NCI-H1436 (cell line): ENCODE results near the gene ZNF382.
A peak's percentile ranks its signal among the peaks of the same experiment; 100 is the strongest.
"Not testable (repeated sequence)": the region's sequence is repeated elsewhere in the genome, so short reads cannot be mapped to it uniquely, and the experiment has no call there.

Experiments
- DNase-seq: peaks from one replicate; lab custom pipeline; 2025; lab: John Stamatoyannopoulos, UW

Gene ZNF382

DNA sequence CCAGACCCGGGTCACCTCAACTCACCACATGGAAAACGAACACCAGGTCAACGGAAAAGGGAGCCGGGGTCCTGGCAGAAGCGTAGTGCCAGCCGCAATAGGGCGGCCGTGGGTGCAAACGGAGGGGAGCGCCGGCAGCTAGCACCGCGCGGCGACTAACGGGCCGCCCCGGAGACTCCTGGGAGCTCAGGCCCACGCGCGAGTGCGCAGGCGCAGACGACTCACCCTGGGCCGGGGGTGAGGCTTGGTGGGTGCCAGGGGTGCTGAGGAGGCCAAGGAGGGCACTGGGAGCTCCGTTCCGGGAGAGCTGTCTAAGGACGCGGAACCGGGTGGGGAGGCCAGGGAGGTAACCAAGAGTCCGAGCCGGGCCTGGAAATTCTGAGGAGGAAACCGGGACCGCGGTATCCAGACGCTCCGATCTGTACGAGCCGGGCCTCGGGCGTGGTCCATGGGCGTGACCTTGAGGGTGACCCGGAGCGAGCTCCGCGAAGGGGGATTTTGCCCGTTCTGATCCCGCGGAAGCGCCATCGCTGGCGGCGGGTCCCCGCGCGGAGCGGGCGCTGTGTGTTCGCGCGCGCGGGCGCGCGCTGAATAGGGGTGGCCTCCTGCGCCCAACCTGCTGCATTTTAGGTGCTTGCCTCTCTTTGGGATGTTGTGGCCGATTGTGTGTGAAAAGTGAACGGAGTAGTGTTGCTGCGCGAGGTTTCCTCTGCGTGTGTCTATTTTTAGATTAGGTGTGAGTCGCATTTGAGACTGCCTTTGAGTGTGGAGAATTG, at the start of gene ZNF382:
ZNF382 (plus strand) TSS at position 213 of the 776 bp plus-strand sequence. CDS start 4,602 bp downstream, outside the sequence.
- DNase-seq: peak; percentile 60

DNA sequence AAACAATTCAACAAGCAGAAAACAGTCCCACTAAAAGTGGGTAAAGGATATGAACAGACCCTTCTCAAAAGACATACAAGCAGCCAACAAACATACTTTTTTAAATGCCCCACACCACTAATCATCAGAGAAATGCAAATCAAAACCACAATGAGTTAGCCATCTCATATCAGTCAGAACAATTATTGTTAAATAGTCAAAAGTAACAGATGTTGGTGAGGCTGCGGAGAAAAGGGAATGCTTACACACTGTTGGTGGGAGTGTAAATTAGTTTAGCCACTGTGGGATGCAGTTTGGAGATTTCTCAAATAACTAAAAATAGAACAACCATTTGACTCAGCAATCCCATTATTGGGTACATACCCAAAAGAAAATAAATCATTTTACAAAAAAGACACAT, 40.7 kb upstream of the ZNF382 start:
- DNase-seq: no peak

DNA sequence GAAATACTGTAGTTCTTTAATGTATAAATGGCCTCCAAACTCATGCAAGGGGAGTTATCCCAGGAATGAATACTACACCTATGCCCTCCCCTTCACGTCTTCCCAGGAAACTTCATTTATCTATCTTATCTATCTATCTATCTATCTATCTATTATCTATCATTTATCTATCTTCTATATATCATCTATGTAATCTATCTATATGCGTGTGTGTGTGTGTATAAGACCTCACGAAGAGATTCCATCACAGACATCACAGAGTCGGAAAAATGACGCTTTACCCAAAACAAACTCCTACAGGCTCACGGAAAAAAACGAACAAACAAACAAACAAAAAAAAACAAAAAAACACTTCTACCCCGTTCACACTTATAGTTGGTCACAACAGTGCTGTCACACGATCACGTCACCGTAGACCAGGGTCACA, 32.5 kb upstream of the ZNF382 start:
- DNase-seq: no peak

DNA sequence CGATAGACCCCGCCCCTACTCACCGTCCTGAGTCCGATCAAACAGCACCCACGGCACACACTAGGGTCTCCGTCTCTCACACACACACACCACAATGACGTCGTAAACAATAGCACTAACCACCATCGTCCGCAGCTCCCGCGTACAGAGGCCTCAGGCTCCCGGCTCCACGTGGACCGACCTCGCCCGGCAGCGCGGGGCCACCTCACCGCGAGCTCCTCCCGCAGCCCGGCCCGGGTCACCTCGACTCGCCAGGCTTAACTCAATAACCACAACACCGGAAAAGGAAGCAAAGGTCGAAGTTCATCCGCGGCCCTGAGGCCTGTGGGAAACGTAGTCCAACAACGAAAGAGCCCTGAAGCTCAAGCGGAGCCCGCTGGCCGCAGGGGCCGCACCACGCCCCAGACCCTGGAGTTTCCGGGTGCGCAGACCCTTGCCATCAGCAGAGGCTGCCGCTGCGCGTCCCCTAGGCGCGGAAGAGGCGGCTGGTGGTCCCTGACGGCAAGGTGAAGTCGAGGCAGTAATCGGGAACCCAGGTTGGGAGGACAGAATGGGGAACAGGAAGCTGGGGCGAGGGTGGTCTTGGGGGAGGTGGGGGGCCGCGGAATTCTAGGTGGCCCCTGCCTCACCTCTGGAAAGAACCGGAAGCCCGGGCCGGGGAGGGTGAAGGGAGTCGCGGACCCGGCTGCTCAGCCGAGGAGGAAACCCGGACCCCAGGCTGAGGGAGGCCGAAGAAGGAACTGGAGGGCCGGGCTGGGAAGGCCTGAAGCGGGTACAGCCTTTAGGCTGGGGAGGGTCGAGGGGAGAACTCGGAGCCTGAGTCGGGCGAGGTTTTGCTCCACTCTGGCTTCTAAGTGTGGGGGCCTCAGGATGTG, 31.9 kb upstream of the ZNF382 start, which contains the start of gene ZNF529:
ZNF529 (minus strand) TSS at position 273 of the 875 bp plus-strand sequence. CDS start 946 bp downstream, outside the sequence.
- DNase-seq: peak; percentile 63

DNA sequence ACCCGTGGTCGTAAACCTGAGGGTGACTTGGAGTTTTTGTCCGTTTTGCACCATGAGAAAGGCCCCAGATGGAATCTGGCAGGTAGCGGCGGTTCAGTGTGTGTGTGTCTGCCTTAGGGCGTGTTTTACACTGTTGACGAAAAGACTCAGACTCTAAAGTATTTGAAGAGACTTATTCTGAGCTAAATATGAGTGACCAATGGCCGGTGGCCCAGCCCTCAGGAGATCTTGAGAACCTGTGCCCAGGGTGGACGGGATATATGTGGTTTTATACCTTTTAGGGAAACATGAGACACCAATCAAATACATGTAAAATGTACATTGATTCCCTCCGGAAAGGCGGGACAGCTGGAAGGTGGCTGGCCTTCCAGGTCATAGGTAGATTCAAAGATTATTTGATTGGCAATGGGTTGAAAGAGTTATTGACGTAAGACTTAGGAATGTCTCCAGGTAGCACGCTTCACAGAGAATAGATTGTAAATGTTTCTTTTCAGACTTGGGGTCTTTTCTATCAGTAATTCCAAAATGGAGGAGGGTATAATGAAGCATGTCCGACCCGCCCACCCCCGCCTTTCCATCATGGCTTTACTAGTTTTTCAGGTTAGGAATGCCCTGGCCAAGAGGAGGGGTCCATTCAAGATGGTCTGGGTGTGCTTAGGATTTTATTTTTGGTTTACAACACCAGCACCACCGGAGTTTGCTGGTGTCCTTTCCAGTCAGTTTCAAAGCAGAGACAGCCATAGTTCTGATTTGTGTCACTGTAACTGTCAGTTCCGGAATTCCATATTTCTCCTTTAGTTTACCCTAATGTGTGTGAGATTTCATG, 31.0 kb upstream of the ZNF382 start:
- DNase-seq: no peak

DNA sequence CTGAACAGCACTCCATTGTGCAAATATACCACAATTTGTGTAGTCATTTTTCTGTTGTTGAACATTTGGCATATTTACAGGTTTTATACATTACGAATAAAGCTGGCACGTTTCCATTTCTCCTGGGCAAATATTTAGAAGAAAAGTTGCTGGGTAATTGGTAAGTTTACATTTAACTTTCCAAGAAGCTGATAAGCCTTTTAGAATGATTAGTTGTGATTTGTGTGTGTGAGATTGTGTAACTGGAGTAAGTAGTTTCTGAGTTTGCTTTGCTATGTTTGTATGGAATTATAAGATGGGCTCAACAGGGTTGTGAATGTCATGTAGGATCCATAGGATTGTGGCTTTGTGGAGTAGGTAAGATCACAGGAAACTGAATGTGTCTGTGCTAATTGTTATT, 30.4 kb upstream of the ZNF382 start:
- no peak for DNase-seq

DNA sequence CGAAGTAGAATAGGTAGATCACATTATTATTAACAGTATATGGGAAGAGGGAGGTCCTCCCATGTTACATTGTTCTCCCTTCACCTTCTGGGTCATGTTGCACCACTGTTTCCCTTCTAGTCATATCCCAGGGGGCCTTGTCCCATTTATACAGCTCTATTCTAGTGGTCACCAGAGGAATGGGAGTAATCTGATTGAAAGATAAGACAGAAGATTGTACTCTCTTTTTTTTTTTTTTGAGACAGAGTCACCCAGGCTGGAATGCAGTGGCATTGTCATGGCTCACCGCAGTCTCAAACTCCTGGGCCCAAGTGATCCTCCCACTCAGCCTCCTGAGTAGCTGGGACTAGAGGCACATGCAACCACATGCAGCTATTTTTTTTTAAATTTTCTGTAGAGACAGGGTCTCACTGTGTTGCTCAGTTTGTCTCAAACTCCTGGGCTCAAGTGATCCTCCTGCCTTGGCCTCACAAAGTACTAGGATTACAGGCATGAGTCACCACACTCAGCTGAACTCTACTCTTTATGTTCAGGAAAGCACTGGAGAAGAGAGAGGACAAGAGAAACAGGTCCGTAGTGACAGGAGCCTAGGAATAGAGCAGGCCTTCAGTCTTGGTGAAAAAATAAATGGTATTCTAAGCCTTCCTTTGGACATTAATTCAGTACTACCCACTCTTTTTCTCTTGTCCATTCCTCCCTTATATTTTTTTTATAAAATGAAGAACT, 27.7 kb upstream of the ZNF382 start:
- DNase-seq: no peak

DNA sequence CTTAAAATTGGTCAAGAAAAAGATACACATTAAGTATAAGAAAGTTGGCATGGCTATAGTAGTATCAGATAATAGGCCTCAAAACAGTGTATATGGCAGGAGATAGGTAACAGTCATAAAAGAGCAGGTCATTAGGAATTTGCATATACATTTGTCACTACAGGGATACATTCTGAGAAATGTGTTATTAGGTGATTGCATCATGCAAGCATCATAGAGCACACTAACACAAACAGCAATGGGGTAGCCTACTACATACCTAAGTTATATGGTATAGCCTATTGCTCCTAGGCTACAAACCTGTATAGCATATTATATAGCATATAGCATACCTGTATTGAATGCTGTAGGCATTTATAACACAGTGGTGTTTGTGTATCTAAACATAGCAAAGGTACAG, 25.9 kb upstream of the ZNF382 start:
- no peak for DNase-seq

DNA sequence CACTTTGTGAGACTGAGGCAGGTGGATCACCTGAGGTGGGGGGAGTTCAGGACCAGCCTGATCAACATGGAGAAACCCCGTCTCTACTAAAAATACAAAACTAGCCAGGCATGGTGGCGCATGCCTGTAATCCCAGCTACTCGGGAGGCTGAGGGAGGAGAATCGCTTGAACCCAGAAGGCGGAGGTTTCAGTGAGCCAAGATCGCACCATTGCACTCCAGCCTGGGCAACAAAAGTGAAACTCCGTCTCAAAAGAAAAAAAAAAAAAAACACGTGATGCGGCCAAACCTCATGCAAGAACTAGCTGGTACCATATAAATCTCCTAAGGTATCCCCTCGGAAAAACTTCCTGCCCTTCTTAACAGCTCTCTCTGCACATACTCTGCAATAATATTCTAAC, 2.4 kb upstream of the ZNF382 start:
- not testable (repeated sequence) for DNase-seq

DNA sequence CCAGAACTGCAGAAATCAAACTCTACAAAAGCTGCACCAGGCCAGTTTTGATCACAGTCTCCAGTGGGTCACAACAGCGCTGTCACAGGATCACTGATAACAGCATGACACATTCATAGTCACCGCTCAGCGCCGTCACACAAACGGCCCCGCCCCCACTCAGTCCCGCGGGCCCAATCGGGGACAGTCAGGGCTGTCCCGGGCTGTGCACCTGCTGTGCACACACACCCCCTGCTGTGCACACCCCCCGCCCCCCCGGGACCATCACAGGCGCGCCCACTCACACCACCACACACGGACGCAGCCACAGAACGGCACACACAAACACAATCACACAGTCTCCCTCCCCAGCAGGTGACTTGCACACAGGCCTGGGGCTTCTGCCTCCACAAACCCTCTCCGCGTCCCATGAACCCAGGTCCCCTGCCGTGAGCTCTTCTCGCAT, 435 bp upstream of the ZNF382 start:
- peak; percentile 55 for DNase-seq

DNA sequence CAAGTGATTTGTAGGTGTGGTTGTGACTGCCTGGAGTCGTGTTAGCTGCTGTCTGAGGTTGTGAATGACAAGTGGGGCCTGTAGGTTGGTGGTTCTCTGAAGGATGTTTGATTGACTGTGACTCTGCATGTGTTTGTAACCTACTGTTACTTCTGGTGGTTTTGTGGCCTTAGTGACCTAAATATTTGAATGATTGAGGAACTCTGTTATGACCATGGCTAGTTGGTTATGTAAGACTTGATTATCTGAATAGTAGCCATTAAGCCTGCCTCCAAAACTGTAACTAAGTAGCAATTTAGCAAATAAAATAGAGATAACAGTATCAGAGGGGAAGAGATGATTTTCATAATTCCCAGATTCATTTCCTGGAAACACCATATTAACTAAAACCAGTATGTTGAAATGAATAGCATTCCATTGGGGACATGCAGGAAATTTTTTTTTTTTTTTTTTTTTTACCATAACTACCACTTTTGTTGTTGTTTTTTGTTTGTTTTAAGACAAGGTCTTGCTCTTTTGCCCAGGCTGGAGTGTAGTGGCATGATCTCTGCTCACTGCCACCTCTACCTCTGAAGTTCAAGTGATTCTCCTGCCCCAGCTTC, 865 bp downstream of the ZNF382 start:
- no peak for DNase-seq

DNA sequence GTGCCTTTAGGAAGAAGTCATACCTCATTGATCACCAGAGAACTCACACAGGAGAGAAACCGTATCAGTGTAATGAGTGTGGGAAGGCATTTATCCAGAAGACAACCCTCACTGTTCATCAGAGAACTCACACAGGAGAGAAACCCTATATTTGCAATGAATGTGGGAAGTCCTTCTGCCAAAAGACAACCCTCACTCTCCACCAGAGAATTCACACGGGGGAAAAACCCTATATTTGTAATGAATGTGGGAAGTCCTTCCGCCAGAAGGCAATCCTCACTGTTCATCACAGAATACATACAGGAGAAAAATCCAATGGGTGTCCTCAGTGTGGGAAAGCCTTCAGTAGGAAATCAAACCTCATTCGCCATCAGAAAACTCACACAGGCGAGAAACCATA, 21.9 kb downstream of the ZNF382 start:
- no peak for DNase-seq

DNA sequence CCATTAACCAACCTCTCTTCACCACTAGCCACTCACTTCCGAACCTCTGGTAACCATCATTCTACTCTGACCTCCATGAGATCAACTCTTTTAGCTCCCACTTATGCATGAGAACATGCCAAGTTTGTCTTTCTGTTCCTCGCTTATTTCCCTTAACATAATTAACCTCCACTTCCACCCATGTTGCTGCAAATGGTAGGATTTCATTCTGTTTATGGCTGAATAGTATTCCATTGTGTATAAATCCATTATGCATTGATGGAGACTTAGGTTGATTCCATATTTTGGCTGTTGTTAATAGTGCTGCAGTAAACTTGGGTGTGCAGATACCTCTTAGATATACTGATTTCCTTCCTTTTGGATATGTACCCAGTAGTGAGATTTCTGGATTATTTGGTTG, 30.2 kb downstream of the ZNF382 start:
- no peak for DNase-seq

DNA sequence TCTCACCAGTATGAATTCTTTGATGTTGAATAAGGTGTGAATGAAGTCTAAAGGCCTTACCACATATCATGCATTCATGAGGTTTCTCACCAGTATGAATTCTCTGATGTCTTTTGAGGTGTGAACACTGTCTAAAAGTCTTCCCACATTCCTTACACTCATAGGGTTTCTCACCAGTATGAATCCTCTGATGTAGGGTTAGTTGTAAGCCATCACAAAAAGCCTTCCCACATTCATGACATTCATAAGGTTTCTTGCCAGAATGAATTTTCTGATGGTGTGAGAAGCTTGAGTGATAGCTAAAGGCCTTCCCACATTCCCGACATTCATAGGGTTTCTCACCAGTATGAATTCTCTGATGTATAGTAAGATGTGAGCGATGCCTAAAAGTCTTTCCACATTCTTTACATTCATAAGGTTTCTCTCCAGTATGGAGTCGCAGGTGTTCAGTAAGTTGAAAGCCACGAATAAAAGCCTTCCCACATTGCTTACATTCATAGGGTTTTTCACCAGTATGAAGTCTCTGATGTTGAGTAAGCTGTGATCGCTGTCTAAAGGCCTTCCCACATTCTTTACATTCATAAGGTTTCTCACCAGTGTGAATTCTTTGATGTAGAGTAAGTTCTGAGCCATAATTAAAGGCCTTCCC, 33.9 kb downstream of the ZNF382 start:
- no peak for DNase-seq

DNA sequence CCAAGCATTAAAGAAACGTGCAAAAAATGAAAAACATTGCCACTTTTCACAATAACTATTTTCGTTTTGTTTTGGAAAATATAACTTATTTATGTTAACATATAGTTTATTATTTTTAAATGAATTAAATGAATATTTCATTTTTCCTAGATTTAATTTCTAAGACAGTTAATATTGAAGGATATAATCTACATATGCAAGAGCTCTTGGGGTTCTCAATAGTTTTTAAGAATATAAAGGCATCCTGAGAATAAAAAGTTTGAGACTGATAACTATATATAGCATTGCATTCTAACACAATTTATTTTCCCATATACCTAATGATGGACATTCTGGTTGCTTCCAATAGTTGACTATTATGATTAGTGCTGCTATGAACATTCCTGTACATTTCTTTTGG, 41.6 kb downstream of the ZNF382 start:
- DNase-seq: no peak

DNA sequence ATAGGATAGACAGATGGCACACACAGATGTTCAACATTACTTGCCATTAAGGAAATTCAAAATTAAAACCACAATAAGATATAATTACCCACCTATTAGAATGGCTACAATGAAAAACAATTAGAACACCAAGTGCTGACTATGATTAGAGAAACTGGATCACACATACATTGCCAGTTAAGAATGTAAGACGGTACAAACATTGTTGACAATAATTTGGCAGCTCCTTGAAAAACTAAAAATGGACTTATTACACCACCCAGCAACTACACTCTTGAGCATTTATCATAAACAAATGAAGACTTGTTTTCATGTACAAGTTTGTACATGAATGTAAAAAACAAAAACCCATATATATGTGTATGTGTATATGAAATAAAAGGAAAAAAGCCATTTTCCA, 47.8 kb downstream of the ZNF382 start:
- peak; percentile 12 for DNase-seq

DNA sequence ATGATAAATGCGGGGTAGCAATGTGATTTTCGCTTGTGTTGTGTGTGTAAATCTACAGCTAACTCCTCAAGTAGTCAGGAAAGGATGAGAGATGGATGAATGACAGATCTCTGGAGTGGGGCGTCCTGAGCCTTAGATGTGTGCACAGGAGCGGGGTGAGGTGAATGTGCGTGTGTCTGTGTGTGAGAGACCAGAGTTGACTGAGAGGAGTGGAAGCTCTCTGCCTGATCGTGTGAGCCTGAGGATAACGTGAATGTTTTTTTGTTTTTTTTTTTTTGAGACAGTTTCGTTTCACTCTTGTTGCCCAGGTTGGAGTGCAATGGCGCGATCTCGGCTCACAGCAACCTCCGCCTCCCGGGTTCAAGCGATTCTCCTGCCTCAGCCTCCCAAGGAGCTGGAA, 60.7 kb downstream of the ZNF382 start:
- no peak for DNase-seq

DNA sequence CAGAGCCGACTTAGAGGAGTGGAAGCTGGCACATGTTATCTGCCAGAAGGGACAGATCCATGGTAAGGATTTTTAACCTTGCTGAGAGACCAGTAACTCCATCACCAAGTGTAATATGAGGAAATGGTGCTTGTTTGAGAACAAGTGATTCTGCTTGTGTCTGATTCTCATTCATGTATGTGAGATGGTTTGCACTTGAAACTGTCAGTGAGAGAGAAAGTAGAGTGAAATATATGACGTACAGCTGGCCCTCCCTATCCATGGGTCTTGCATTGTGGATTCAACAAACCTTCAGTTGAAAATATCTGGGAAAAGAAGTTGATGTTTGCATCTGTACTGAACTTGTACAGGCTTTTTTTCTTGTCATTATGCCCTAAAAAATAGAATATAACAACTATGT, 63.5 kb downstream of the ZNF382 start:
- no peak for DNase-seq

DNA sequence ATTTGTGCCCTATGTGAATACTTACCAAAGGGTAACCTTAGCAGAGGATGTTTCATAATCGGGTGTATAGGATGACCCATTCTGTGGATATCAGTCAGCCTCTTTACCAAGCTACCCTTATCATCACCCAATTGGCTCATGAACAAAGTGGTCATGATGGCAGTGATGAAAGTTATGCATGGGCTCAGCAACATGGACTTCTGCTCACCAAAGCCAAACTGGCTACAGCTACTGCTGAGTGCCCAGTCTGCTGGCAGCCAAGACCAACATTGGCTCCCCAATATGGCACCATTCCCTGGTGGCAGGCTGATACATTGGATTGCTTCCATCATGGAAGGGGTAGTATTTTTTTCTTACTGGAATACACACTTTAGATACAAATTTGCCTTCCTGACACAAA, 67.3 kb downstream of the ZNF382 start:
- no peak for DNase-seq

DNA sequence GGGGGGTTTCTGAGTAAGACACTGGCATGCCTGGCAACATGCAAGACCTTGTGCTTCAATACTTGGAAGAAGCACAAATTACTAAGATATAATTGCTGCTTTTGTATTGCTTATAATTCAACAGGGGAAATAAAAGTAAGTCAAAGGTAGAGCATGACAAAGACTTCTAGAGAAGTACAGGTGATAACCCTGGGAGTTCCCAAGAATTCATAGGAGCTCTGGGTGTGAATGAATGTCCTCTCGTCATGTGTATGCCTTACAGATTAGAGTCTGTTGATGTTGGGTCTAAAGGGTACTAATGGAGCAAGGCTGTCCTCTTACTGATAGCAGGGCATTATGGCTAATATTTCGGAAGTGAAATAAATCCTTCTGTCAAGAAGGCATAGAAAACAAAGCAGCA, 69.1 kb downstream of the ZNF382 start:
- no peak for DNase-seq
